DMS53 treated with DMSO at 0.1 percent for 48 hours (cell line): ENCODE results near the gene SEC61A2.

Source experiments
- DNase-seq: peaks from one replicate; lab custom pipeline; 2025; ENCODE audit not compliant: unreplicated experiment; lab: John Stamatoyannopoulos, UW

The SEC61A2 gene

DNA sequence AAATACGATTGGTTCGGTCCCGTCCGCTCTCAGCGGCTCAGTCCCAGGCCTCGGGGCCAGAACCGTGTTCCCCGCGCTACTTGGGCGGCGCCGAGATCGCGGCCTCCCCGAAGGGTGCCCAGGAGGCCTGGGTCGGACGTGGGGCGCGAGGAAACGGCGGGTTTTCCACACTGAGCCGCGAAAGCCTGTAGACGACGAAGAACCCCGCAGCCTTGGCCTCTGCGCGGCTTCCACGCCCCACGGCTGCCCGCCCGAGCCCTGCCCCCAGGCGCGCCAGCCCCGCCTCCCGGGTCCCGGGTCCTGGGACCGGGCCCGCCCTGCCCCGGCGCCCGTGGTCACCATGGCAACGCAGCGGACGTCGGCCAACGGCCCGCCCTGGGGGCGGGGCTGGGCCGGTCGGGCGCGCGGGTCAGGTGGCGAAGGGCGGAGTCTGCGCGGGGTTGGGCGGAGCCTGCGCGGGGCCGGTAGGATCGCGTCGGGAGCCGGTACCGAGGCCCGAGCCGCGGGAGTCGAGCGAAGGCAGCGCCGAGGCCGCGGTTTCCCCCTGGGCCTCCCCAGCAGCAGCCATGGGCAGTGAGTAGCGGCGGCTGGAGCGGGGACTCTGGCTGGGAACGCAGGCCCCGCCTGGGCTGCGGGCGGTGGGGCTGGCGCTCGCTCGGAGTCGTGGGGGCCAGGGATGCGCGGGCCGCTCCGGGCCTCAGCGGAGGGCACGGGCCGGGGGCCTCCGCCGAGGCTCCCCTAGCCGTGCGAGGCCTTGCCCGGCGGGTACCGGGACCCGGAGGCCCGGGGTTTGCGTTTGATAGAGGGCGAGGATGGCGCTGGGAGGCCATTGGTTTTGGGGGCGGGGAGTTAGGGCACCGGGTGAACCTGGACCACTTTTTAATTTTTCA, at the start of gene SEC61A2:
Gene SEC61A2, plus strand, starts transcription at position 456 of the 890 bp plus-strand sequence. Its CDS starts 111 bp downstream, at position 567.
- peak; percentile 88 for DNase-seq

DNA sequence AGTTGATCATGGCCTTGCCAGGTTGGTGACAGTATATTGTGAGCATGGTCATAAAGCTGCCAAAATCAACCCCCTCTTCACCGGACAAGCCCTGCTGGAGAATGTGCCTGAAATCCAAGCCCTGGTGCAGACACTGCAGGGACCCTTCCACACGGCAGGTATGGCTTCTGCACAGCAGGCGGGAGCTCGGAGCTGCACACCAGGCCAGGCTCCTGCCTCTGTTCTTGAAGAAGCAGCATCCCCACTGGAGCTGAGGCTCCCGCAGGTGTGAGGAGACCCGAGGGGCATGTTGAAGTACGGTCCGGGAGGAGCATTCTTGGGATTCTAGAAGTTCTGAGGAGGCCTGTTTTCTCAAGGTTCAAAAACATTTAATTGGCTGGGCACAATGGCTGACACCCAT, 48.0 kb upstream of the SEC61A2 start:
- no peak for DNase-seq

DNA sequence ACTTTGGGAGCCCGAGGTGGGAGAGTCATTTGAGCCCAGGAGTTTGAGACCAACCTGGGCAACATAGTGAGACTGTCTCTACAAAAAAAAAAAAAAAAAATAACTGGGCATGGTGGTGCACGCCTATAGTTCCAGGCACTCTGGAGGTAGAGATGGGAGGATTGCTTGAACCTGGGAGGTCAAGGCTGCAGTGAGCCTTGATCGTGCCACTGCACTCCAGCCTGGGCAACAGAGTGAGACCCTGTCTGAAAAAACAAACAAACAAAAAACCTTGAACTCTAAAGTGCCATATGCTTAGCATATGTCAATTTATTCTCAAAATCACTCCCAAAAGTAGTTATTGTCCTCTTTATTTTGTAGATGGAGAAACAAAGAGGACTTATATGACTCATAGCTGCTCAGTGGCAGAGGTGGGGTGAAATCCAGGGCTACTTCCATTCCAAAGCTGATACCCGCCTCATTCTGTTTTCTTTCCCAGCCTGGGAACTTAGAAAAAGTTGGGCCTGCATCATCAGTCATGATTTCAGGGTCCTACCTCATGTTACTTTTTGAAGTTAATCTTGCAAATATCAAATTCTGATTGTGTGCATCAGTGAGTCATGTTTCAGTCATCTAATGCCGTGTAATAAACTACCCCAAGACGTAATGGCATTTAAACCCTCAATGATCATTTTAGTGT, 47.5 kb upstream of the SEC61A2 start:
- no peak for DNase-seq

DNA sequence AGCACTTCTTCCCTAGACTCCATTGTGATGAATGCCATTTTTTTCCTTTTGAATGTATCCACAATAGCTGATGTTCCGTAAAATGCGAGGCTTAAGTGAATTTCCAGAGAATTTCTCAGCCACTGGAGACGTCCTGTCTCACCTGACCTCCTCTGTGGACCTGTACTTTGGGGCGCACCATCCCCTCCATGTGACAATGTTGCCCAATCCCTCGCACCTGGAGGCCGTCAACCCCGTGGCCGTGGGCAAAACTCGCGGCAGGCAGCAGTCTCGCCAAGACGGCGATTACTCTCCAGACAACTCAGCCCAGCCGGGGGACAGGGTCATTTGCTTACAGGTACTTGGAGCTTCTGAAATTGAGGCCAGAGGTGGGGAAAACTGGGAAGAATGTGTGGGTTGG, 40.6 kb upstream of the SEC61A2 start:
- DNase-seq: no peak

DNA sequence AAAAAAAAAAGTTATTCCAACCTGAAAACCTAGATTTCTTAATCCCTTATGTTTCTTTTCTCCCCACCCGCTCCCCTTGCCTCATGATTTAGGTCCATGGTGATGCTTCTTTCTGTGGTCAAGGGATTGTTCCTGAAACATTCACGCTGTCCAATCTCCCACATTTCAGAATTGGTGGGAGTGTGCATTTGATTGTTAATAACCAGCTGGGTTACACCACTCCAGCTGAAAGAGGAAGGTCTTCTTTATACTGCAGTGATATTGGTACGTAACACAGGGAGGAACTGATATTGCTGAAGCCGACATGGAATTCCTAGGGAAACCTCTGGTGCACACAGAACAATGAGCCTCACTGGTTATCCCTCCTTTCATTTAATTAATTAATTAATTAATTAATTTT, 38.1 kb upstream of the SEC61A2 start:
- DNase-seq: no peak

DNA sequence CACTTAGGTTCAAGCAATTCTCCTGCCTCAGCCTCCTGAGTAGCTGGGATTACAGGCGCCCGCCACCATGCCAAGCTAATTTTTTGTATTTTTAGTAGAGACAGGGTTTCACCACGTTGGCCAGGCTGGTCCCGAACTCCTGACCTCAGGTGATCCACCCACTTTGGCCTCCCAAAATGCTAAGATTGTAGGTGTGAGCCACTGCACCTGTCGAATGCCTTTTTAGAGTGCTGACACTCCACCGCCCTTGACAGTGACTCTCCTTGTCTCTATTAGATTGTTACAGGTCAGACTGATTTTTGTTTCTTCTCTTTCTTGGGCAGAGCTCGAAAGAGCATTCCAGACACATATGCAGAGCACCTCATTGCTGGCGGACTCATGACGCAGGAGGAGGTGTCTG, 32.1 kb upstream of the SEC61A2 start:
- peak; percentile 50 for DNase-seq

DNA sequence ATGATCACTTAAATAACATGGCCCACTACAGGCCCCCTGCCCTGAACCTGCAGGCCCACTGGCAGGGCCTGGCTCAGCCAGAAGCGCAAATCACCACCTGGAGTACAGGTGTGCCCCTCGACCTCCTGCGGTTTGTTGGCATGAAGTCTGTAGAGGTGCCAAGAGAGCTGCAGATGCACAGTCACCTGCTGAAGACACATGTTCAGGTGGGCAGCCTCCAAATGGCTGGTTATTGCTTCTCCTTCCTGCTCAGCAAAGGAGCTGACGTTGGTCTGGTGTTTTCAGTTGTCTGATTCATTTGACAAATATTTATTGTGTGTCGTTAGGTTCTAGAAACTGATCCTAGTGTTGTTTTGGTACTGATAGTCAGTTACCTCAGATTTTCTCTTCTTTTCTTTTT, 31.7 kb upstream of the SEC61A2 start:
- peak; percentile 95 for DNase-seq

DNA sequence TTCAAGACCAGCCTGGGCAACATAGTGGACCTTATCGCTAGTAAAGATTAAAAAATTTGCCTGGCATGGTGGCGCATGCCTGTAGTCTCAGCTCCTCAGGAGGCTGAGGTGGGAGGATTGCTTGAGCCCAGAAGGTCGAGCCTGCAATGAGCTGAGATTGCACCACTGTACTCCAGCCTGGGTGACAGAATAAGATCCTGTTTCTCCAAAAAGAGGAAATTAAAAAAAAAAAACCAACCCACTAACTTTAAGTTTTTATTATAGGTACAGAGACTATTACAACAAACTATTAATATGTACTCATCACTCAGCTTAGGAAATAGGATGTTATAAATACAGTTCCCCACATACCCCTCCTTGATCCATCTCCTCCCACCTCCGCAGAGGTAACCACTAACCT, 30.5 kb upstream of the SEC61A2 start:
- DNase-seq: no peak

DNA sequence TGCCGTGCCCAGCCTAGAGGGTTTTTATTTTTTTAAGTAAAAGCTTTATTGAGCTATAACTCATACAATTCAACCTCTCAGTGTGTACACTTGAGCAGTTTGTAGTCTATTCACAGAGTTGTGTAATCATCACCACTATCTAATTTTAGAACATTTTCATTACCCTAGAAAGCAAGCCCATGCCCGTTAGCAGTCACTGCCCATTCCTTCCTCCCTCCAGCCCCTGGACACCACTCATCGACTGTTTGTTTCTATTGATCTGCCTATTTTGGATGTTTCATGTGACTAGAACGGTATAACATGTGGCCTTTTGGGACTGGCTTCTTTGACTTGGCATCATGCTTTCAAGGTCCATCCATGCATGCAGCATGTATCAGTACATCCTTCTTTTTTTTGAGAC, 25.7 kb upstream of the SEC61A2 start:
- no peak for DNase-seq

DNA sequence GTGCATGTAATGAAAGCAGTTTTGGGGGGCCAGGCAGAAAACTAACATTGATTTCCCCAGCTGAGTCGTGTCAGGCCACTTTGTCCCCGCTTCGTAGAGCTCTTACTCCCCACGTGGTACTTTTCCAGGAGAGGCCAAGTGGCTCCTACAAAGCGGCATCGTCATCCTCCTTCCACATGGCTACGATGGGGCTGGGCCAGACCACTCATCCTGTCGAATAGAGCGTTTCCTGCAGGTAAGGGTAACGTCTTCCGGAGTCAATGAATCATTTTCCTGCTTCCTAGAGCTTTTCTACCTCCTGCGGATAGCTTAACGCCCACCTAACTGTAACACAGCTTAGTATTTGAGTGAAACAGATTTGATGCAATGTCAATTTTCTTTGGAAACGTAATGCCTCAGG, 21.7 kb upstream of the SEC61A2 start:
- DNase-seq: no peak

DNA sequence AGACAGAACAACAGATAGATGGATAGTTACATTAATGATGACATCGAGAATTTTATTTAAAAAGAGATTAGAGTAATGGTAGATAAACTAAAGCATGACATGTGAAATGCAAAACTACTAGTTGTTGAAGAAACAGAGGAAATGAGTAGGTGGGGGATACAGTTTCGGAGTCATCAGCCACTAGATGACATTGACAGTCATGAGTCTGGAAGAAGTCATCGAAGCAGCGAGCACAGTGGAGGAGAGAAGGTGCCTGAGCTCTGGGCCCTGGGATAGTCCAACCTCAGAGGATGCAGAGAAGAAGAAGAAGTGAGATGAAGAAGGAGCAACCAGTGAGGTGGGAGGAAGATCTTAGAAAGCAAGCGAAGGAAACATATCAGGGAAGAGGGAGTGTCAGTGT, 20.2 kb upstream of the SEC61A2 start:
- DNase-seq: no peak

DNA sequence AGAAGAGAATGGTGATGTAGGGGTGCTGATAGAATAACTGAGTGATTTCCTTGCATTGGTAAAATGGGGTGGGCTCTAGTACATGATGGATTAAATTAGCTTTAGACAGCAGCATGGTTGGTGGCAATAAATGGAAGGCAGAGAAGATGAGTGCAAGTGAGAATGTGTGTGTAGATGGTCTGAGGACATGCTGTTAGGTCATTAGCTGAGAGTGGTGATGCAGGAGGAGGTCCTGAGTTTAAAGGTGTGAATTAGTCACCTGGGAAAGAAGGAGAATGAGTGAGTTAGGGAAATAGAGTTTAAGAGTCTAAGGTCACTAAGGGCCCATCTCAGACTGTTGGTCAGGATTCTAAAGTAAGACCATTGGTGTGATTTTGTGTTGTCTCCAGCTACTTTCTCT, 17.9 kb upstream of the SEC61A2 start:
- no peak for DNase-seq

DNA sequence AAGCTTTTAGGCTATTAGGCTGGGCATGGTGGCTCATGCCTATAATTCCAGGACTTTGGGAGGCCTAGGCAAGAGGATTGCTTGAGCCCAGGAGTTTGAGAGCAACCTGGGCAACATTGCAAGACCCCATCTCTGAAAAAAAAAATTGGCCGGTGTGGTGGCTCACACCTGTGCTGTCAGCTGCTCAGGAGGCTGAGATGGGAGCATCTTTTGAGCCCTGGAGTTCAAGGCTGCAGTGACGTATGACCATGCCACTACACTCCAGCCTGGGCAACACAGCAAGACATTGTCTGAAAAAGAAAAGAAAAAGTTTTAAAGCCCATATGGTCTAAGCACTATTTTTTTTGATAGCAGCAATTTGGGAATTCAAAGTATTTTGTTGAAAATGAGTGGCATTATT, 15.8 kb upstream of the SEC61A2 start:
- no peak for DNase-seq

DNA sequence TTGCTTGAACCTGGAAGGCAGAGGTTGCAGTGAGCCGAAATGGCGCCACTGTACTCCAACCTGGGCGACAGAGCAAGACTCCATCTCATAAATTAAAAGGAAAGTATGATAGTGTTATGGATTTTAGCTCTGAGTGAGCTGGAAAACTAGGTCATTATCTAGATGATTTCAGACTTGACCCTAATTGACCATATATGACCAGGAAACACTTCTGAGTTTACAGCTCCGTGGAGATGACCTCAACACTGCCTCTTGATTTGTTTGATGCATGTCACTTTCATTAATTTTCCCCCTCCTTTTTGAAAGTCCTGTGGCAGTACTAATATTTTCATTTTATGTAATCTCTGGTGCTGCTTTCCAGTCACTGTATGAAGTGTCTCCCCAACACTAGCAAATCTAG, 7.8 kb upstream of the SEC61A2 start:
- peak; percentile 11 for DNase-seq

DNA sequence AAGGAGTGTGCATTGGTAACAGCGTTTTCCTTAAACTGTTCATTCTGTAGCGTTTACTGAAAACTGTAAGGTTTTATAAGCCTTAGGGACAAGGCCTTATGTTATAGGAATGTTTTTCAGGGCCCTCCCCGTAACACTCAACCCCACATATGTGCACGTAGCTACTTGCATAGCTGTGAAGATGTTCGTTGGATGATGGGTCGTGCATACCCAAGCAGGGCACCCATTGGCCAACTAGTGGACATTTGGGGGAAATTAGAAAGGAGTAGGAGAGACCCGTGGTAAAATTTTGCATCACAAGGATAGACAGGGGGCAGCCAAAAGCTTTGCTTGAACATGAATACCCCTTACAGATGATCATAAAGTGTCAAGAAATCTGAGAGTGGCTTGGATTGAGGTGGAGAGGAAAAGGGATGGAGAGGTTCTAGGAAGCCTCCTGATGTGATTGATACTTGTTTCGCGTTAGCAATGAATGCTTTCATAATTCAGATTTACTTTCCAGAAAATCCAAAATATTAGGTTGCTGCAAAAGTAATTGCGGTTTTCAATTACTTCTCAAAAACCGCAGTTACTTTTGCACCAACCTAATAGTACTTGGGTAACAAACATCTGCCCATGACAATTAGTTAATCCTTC, 878 bp downstream of the SEC61A2 start:
- peak; percentile 21 for DNase-seq

DNA sequence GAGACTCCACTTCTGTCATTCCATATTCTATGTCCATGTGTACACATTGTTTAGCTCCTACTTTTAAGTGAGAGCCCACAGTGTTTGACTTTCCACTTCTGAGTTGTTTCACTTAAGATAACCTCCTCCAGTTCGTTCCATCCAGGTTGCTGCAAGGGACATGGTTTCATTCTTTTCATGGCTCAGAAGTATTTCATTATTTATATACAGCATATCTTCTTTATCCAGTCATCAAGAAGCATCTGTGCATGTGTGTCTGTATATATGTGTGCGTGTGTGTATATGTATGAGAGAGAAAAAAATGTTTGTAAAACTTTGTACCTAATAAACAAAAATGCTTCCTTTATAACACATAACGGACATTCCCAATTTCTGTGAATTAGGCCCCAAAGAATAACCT, 6.2 kb downstream of the SEC61A2 start:
- no peak for DNase-seq

DNA sequence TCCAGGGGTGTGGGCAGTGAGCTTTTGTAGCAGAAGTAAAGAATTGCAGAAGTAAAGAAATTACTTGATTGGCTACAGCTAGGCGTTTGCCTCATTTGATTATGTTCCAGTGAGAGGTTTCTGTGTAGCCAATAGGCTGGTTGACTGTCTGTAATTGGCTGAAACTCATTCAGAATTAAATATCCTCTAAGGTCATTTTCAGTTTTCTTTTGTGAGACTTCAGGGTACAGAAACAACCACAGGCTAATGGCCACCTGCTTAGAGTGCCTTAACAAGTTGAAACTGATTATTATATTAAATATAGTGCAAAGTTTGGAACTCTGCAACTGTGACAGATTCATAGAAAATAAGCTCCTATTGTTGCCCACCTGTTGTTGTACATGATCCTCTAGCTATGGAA, 10.6 kb downstream of the SEC61A2 start:
- DNase-seq: no peak

DNA sequence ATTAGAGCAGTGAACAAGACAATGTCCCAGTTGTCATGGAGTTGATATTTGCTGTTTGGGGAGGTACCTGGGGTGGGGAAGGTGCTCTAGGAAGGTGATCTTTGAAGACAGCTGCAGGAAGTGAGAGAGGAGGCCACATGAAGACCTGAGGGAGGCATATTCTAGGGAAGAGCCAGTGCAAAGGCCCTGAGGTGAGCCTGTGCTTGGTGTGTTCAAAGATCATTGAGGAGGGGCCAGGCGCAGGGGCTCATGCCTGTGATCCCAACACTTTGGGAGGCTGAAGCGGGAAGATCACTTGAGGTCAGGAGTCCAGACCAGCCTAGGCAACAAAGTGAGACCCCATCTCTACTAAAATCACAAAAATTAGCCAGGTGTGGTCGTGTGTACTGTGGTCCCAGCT, 15.1 kb downstream of the SEC61A2 start:
- no peak for DNase-seq

DNA sequence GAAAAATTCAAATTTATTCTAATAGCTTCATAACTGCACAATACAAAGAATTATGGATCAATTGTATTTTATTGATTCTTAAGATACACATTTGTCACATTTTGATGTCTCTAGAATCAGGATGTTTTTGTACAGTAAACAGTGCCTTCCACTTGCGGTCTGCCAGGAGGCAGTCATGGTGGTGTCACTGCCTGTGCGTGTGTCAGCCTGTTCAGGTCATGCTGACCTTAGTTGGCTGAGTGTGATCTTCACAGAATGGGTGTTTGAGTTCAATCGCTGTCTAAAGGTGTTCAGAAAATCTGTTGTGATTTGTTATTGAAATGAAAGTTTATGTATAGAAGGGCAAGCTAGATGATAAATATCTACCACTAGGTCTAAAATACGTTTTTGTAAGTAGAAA, 20.7 kb downstream of the SEC61A2 start:
- no peak for DNase-seq

DNA sequence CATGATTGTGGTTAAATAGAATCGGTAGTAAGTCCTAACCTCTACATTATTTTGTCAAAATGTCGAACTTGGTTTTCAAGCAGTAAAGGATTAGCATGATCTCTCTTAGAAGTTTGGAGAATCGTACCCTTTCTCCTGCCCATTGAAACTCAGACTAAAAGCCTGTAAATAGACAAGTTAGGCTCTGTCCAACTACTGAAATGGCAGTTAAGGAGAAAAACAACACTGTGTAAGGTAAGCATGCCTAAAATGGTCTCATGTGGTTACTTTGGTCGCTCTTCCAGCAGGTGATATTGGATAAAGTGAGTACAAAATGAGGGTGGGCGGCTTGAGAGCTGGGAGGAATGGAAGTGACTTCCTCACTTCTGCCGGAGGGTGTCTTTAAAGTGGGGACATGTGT, 25.0 kb downstream of the SEC61A2 start:
- no peak for DNase-seq

DNA sequence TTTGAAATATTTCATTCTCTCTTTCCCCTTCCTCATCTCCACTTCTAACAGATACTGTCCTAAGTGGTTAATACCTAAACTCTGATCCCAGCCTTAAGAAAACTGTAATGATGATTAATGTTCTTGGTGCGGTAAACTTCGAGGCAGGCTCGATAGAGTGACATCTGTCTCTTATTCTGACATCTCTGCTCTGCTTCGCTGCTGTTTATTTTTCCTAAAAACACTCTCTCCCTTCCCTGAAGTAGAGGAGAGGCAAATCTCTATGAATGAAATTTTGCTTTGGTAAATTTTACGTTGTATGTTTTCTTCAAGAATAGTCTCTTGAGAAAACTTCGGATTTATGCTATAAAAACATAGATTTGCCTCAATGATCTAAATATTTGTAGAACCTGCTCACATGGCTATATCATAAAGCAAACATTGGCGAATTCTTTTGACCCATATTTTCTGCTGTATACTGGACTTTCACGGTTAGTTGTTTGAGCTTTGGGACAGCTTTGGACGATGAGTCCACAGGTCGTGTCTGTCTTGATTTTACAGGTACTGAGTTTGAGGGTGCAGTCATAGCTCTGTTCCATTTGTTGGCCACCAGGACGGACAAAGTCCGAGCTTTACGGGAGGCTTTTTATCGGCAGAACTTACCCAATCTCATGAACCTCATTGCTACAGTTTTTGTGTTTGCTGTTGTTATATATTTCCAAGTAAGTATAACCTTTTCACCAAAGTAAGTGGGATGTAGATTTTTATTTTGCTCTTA, 27.1 kb downstream of the SEC61A2 start:
- no peak for DNase-seq
